ENCODE measurements around the gene PCDHGA8.
"Not testable (repeated sequence)": the region's sequence is repeated elsewhere in the genome, so short reads cannot be mapped to it uniquely, and the experiment has no call there.

PCDHGA8 gene

GRCh38 chr5:141384471-141385267, 7.8 kb upstream of the PCDHGA8 start:
- no peak overlapping the region for H3K4me3 ChIP-seq (ENCODE audit: low read depth, low read length)
- DNase-seq (ENCODE audit: low read depth) = no peak
- TF ChIP-seq CTCF (IDR thresholded peaks at IDR 0.05; ENCODE audit: insufficient read depth, low read depth, low read length, missing control alignments) = no peak

DNA sequence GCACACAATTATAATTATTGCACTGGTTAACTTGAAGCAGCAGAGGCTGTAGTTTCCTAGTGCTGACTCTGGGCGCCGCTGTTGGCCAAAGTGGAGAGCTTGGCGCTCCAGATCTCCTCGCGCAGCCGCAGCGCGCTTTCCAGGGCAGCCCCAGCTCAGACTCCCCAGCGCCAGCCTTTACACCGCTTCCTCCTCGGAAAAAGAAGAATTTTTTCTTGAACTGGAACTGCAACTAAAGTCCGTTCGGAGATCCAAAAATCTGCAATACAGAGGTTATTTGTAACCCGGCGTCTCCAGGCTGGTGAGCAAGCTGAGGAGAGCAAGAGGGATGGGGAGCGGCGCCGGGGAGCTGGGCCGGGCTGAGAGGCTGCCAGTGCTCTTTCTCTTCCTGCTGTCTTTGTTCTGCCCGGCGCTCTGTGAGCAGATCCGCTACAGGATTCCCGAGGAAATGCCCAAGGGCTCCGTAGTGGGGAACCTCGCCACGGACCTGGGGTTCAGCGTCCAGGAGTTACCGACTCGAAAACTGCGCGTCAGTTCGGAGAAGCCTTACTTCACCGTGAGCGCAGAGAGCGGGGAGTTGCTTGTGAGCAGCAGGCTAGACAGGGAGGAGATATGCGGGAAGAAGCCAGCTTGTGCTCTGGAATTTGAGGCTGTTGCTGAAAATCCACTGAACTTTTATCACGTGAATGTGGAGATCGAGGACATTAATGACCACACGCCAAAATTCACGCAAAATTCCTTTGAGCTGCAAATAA, 4.7 kb upstream of the PCDHGA8 start, which contains the start of gene PCDHGB4:
Gene PCDHGB4 (plus strand): TSS at position 142 of the 755 bp plus-strand sequence. CDS start 187 bp downstream, at position 329.
- H3K4me3 ChIP-seq (ENCODE audit: low read depth, low read length) = peak within 1 kb of the TSS; percentile 48
- TF ChIP-seq CTCF (IDR thresholded peaks at IDR 0.05; ENCODE audit: insufficient read depth, low read depth, low read length, missing control alignments) = peak; percentile 55
- DNase-seq (ENCODE audit: low read depth) = peak; percentile 65

DNA sequence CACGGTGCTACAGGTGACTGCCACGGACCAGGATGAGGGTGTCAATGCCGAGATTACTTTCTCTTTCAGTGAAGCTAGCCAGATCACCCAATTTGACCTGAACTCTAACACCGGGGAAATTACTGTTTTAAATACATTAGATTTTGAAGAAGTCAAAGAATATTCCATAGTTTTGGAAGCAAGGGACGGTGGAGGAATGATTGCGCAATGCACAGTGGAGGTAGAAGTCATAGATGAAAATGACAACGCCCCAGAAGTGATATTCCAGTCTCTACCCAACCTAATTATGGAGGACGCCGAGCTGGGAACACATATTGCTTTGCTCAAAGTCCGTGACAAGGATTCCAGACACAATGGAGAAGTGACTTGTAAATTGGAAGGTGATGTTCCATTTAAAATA, 3.8 kb upstream of the PCDHGA8 start:
- no peak for TF ChIP-seq CTCF (IDR thresholded peaks at IDR 0.05; ENCODE audit: insufficient read depth, low read depth, low read length, missing control alignments)
- DNase-seq (ENCODE audit: low read depth) = no peak
- H3K4me3 ChIP-seq (ENCODE audit: low read depth, low read length) = no peak overlapping the region

- no peak for TF ChIP-seq CTCF (IDR thresholded peaks at IDR 0.05; ENCODE audit: insufficient read depth, low read depth, low read length, missing control alignments)
- no peak overlapping the region for H3K4me3 ChIP-seq (ENCODE audit: low read depth, low read length)
- DNase-seq (ENCODE audit: low read depth) = no peak
These were observed 3.0 kb upstream of the PCDHGA8 start for GRCh38 chr5:141389153-141390042.

- H3K4me3 ChIP-seq (ENCODE audit: low read depth, low read length) = no peak overlapping the region
- no peak for TF ChIP-seq CTCF (IDR thresholded peaks at IDR 0.05; ENCODE audit: insufficient read depth, low read depth, low read length, missing control alignments)
- DNase-seq (ENCODE audit: low read depth) = no peak
These were observed 834 bp downstream of the PCDHGA8 start for GRCh38 chr5:141393267-141393666.

DNA sequence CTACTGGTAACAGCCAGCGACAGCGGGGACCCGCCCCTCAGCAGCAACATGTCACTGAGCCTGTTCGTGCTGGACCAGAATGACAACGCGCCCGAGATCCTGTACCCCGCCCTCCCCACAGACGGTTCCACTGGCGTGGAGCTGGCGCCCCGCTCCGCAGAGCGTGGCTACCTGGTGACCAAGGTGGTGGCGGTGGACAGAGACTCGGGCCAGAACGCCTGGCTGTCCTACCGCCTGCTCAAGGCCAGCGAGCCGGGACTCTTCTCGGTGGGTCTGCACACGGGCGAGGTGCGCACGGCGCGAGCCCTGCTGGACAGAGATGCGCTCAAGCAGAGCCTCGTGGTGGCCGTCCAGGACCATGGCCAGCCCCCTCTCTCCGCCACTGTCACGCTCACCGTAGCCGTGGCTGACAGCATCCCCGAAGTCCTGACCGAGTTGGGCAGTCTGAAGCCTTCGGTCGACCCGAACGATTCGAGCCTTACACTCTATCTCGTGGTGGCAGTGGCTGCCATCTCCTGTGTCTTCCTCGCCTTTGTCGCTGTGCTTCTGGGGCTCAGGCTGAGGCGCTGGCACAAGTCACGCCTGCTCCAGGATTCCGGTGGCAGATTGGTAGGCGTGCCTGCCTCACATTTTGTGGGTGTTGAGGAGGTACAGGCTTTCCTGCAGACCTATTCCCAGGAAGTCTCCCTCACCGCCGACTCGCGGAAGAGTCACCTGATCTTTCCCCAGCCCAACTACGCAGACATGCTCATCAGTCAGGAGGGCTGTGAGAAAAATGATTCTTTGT, 2.2 kb downstream of the PCDHGA8 start:
- H3K4me3 ChIP-seq (ENCODE audit: low read depth, low read length); DNase-seq (ENCODE audit: low read depth): not testable (repeated sequence)

Data from GM12865 (cell line).